Peyer's patch (tissue), 4 donors: ENCODE measurements around the gene DGKI.

Experiments used
- CTCF ChIP-seq, 6 experiments: fragments of 450-650 bp in 4 of 6; fragments of 200-600 bp in 2 of 6; sonication (generic) in 1 of 6; IDR thresholded peaks; one replicate each; pipeline ENCODE4 v1.5.1; 2017 to 2019; ENCODE audit warnings: antibody characterized with exemption in 6 of 6, mild to moderate bottlenecking in 3 of 6, moderate library complexity in 1 of 6
- POLR2A ChIP-seq, 2 donors: fragments of 450-650 bp; IDR thresholded peaks; one replicate each; pipeline ENCODE4 v1.5.1; 2017; ENCODE audit warnings: antibody characterized with exemption in 2 of 2, mild to moderate bottlenecking in 2 of 2, moderate library complexity in 2 of 2

- TF ChIP-seq CTCF (IDR thresholded peaks at IDR 0.05) (no peak), POLR2A (IDR thresholded peaks at IDR 0.05) (no peak)
Measured at GRCh38 chr7:137647905-137648565, 198.7 kb downstream of the DGKI start.
